ENCODE results near the gene GNA14. TPM values are rescaled to one million over a fixed set of nuclear protein-coding genes. Genes with fewer than 3 reads are reported as not detected.

The GNA14 gene
- total RNA-seq, 1 experiment from 2014 or later: not detected

DNA sequence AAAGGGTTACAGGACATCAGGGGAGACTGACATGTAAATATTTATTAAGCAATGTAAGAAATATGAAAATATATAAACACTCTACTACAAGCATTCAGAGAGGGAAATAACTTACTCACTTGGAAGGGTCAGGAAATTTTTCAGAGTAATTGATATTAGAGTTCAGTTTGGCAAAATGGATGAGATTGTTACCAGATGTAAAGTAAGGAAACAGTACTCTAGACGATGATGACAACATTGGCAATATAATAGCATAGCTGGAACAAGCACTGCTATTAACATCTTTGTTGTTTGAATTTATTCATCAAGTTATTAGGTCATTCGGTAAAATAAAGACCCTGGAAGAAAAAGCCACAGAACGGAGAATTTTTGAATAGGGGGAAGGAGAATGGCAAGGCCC, 49.1 kb downstream of the GNA14 start:
- DNase-seq (ENCODE audit: unreplicated experiment): no peak
- Mint-ChIP-seq H3K4me3 (ENCODE audit: unreplicated experiment) (no peak overlapping the region), H3K27ac (ENCODE audit: low read depth, unreplicated experiment) (no peak overlapping the region), H3K9me3 (ENCODE audit: unreplicated experiment) (no peaks in the 10 kb centered on the region), H3K36me3 (ENCODE audit: insufficient read depth, unreplicated experiment) (no peaks in the 10 kb centered on the region), H3K4me1 (ENCODE audit: insufficient read depth, unreplicated experiment) (no peaks in the 10 kb centered on the region), H3K27me3 (ENCODE audit: insufficient read depth, unreplicated experiment) (no peaks in the 10 kb centered on the region)
- BruUV-seq (replicated peaks): no TSS peak
- intact Hi-C loops (cut with micrococcal nuclease): no loop called here
- ChIA-PET CTCF (interaction anchor here (1.4 kb wide), 1 partner anchor 31 kb away, joined by 8 read pairs; no protein-coding TSS in a partner anchor), POLR2A (interaction anchor here (1.0 kb wide), 1 partner anchor 18 kb away, joined by 3 read pairs; no protein-coding TSS in a partner anchor)
- TF ChIP-seq CTCF (IDR thresholded peaks at IDR 0.05; ENCODE audit: unreplicated experiment): no peak

DNA sequence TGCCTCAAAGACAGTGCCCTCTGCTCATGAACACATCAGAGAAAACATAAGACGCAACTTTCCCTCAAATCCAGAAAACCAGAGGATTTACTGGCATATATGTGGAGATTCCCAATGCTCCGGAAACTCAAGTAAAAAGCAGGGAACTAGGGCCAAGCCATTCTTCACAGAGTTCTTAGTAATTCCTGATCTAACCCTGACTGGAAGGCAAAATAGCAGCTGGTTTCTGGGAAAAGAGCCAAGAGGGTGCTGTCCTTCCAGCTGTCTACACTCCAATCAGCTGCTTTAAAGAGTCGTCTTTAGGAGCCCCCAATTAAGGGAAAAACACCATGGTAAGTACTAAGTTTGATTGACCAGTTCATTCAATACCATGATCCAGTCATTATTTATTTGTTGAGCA, 49.6 kb downstream of the GNA14 start:
- Mint-ChIP-seq H3K9me3 (ENCODE audit: unreplicated experiment) (no peaks in the 10 kb centered on the region), H3K4me3 (ENCODE audit: unreplicated experiment) (no peak overlapping the region), H3K4me1 (ENCODE audit: insufficient read depth, unreplicated experiment) (no peaks in the 10 kb centered on the region), H3K27me3 (ENCODE audit: insufficient read depth, unreplicated experiment) (no peaks in the 10 kb centered on the region), H3K27ac (ENCODE audit: low read depth, unreplicated experiment) (no peak overlapping the region), H3K36me3 (ENCODE audit: insufficient read depth, unreplicated experiment) (no peaks in the 10 kb centered on the region)
- POLR2A ChIA-PET: interaction anchor here (1.0 kb wide), 1 partner anchor 18 kb away, joined by 3 read pairs; no protein-coding TSS in a partner anchor
- no peak for TF ChIP-seq CTCF (IDR thresholded peaks at IDR 0.05; ENCODE audit: unreplicated experiment)
- DNase-seq (ENCODE audit: unreplicated experiment): peak; percentile 33
- no TSS peak for BruUV-seq (replicated peaks)
- intact Hi-C loops (cut with micrococcal nuclease): no loop called here
- CTCF ChIA-PET: interaction anchor here (0.7 to 1.4 kb wide), 2 partner anchors 31 to 151 kb away, joined by 3 to 8 read pairs; no protein-coding TSS in a partner anchor

GRCh38 chr9:77597057-77597456, 51.1 kb downstream of the GNA14 start:
- DNase-seq (ENCODE audit: unreplicated experiment): no peak
- Mint-ChIP-seq H3K4me3 (ENCODE audit: unreplicated experiment) (no peak overlapping the region), H3K4me1 (ENCODE audit: insufficient read depth, unreplicated experiment) (no peaks in the 10 kb centered on the region), H3K9me3 (ENCODE audit: unreplicated experiment) (no peaks in the 10 kb centered on the region), H3K36me3 (ENCODE audit: insufficient read depth, unreplicated experiment) (no peaks in the 10 kb centered on the region), H3K27me3 (ENCODE audit: insufficient read depth, unreplicated experiment) (no peaks in the 10 kb centered on the region), H3K27ac (ENCODE audit: low read depth, unreplicated experiment) (no peak overlapping the region)
- POLR2A ChIA-PET: no interaction called here
- CTCF ChIA-PET: interaction anchor here (0.6 kb wide), 1 partner anchor 141 kb away, joined by 3 read pairs; no protein-coding TSS in a partner anchor
- no peak for TF ChIP-seq CTCF (IDR thresholded peaks at IDR 0.05; ENCODE audit: unreplicated experiment)
- intact Hi-C loops (cut with micrococcal nuclease): no loop called here
- BruUV-seq (replicated peaks): no TSS peak

GRCh38 chr9:77595426-77596095, 52.6 kb downstream of the GNA14 start:
- Mint-ChIP-seq H3K27me3 (ENCODE audit: insufficient read depth, unreplicated experiment) (no peaks in the 10 kb centered on the region), H3K4me3 (ENCODE audit: unreplicated experiment) (no peak overlapping the region), H3K9me3 (ENCODE audit: unreplicated experiment) (no peaks in the 10 kb centered on the region), H3K27ac (ENCODE audit: low read depth, unreplicated experiment) (no peak overlapping the region), H3K36me3 (ENCODE audit: insufficient read depth, unreplicated experiment) (no peaks in the 10 kb centered on the region), H3K4me1 (ENCODE audit: insufficient read depth, unreplicated experiment) (no peaks in the 10 kb centered on the region)
- CTCF ChIA-PET: interaction anchor here (0.7 kb wide), 1 partner anchor 100 kb away, joined by 3 read pairs; no protein-coding TSS in a partner anchor
- no peak for TF ChIP-seq CTCF (IDR thresholded peaks at IDR 0.05; ENCODE audit: unreplicated experiment)
- intact Hi-C loops (cut with micrococcal nuclease): no loop called here
- DNase-seq (ENCODE audit: unreplicated experiment): no peak
- POLR2A ChIA-PET: interaction anchor here (1.2 kb wide), 1 partner anchor 15 kb away, joined by 3 read pairs; no protein-coding TSS in a partner anchor
- no TSS peak for BruUV-seq (replicated peaks)

Data from MCF 10A (cell line).